A549 treated with Mapracorat at 1 μM for 4 hours (cell line): ENCODE results near the gene GFPT2. TPM values are rescaled to one million over a fixed set of nuclear protein-coding genes. Genes with fewer than 3 reads are reported as not detected.

Experiments used
- total RNA-seq: library from RNA; stranded (reverse); fragments of 200-300 nt; extraction: Qiagen RNA extraction; gene quantifications from 5 replicates; pipeline ENCODE4 v1.2.3, GENCODE V29; 2022

The GFPT2 gene
- total RNA-seq, result 43.7 to 60.3 TPM (median 54.0 TPM) in 5 replicates

DNA sequence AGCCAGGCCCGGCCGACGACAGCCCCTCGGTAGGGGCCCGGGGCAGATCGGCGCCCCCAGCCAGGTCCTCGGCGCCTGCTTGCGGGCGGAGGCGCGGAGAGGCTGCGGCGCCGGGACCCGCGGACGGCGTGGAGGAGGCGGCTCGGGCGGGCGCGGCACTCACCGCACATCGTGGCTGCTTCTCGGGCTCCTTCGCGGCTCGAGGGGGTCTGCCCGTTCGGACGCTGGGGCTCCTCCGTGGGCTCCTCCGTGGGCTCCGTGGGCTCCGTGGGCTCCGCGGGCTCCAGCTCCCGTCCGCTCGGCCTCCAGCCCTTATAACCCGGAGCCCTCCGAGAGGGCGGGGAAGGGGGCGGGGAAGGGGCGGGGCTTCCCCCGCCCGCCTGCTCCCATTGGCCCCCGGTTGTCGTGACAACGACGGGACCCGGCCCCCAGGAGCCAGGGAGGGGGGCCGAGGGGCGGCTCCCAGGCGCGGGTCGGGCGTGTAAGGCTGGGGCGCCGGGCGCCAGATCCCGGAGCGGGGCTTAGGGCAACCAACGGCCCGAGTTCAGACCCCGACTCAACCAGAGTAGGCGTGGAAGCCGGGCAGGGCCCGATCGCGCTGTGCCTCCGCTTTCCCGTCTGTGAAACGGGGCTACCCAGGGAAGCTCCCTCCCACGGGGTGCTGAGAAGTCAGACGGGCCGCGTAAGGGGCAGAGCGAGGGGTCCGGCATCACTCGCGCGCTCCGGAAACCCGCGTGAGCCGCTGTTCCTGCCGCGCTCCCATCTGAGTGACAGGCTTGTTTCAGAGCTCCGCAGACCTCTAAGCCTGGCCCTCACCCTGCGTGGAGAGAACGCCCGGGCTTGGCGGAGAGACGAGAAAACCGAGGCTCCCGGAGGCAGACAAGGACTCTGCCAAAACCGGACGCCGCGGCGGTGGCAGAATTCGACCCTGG, at the start of gene GFPT2:
Gene GFPT2 (minus strand): TSS at position 289 of the 932 bp plus-strand sequence. CDS start 119 bp downstream, at position 170.

GRCh38 chr5:180291943-180292831, 60.9 kb downstream of the GFPT2 start, which contains the start of gene MAPK9:
MAPK9 (minus strand) TSS chr5:180292083; CDS start chr5:180280561, 11,522 bp downstream.

Other genes with a start within 250 kb of the GFPT2 start
- 0.06 to 0.25 TPM (median 0.10 TPM) in 5 replicates for gene RASGEF1C, start 144.1 kb downstream of the GFPT2 start, total RNA-seq
- 28.7 to 39.8 TPM (median 37.2 TPM) in 5 replicates for gene MAPK9, start 61.3 kb downstream of the GFPT2 start, total RNA-seq
- gene CNOT6, start 141.0 kb upstream of the GFPT2 start, total RNA-seq, result 15.1 to 20.5 TPM (median 18.5 TPM) in 5 replicates
- gene SCGB3A1, start 238.2 kb upstream of the GFPT2 start, total RNA-seq, result not detected in 5 replicates